ENCODE results near the gene BEX1. TPM values are rescaled to one million over a fixed set of nuclear protein-coding genes. Genes with fewer than 3 reads are reported as not detected.

Gene BEX1
- total and polyA plus RNA-seq, 7 experiments from 2014 or later = 0.25 to 1.5 (median 0.49) TPM; not detected in 2

- no peaks in the 10 kb centered on the region for H3K4me1 ChIP-seq (ENCODE audit: control insufficient read depth in 2 of 2, insufficient read depth in 2 of 2, low read length in 2 of 2)
- H3K36me3 ChIP-seq (ENCODE audit: control insufficient read depth in 2 of 3, insufficient read depth in 3 of 3, low read length in 3 of 3) = no peaks in the 10 kb centered on the region
- H3K4me3 ChIP-seq (ENCODE audit: low read length) = no peak overlapping the region
- no peak overlapping the region for H3K27ac Mint-ChIP-seq
- ChIA-PET CTCF (no interaction called here), POLR2A (no interaction called here)
- intact Hi-C loops (cut with micrococcal nuclease) = no loop called here
- H3K9me3 ChIP-seq (ENCODE audit: control insufficient read depth in 2 of 3, low read length in 3 of 3) = no peaks in the 10 kb centered on the region
- H3K36me3 Mint-ChIP-seq = no peaks in the 10 kb centered on the region
- H3K9me3 Mint-ChIP-seq = no peaks in the 10 kb centered on the region
- H3K27ac ChIP-seq (ENCODE audit: low read depth, low read length) = no peak overlapping the region
- no peaks in the 10 kb centered on the region for H3K27me3 ChIP-seq (ENCODE audit: control insufficient read depth in 2 of 2, insufficient read depth in 2 of 2, low read length in 2 of 2)
- DNase-seq (no peak), ATAC-seq (no peak)
- no peaks in the 10 kb centered on the region for H3K27me3 Mint-ChIP-seq
- H3K4me3 Mint-ChIP-seq = no peak overlapping the region
- no peaks in the 10 kb centered on the region for H3K4me1 Mint-ChIP-seq
Observed at GRCh38 chrX:103017542-103017941, 46.4 kb downstream of the BEX1 start.

GRCh38 chrX:103012945-103013344 is 51.0 kb downstream of the BEX1 start:
- Mint-ChIP-seq H3K4me1 (no peaks in the 10 kb centered on the region), H3K9me3 (no peaks in the 10 kb centered on the region), H3K27ac (no peak overlapping the region), H3K36me3 (no peaks in the 10 kb centered on the region), H3K27me3 (no peaks in the 10 kb centered on the region), H3K4me3 (no peak overlapping the region)
- Histone ChIP-seq H3K4me1 (ENCODE audit: control insufficient read depth in 2 of 2, insufficient read depth in 2 of 2, low read length in 2 of 2) (no peaks in the 10 kb centered on the region), H3K4me3 (ENCODE audit: low read length) (no peak overlapping the region), H3K27ac (ENCODE audit: low read depth, low read length) (no peak overlapping the region), H3K9me3 (ENCODE audit: control insufficient read depth in 2 of 3, low read length in 3 of 3) (no peaks in the 10 kb centered on the region), H3K36me3 (ENCODE audit: control insufficient read depth in 2 of 3, insufficient read depth in 3 of 3, low read length in 3 of 3) (no peaks in the 10 kb centered on the region), H3K27me3 (ENCODE audit: control insufficient read depth in 2 of 2, insufficient read depth in 2 of 2, low read length in 2 of 2) (no peaks in the 10 kb centered on the region)
- DNase-seq (no peak), ATAC-seq (no peak)
- intact Hi-C loops (cut with micrococcal nuclease) = no loop called here
- POLR2A ChIA-PET = no interaction called here
- CTCF ChIA-PET = no interaction called here

Other genes with a start within 250 kb of the BEX1 start
- gene RAB40AL, start 126.9 kb downstream of the BEX1 start, total RNA-seq = under 1 TPM in 3 of 5 experiments, not detected in 2; 0.37 to 0.48 (median 0.46) TPM
- gene RAB40AL, start 126.9 kb downstream of the BEX1 start, polyA plus RNA-seq = not detected
- not detected for gene NXF3, start 29.0 kb upstream of the BEX1 start, total RNA-seq
- not detected for gene NXF3, start 29.0 kb upstream of the BEX1 start, polyA plus RNA-seq
- 10 to 100 TPM in 4 of 5 experiments, 1 to 10 TPM in 1; 8.8 to 51.2 (median 41.1) TPM for gene BEX4, start 150.9 kb upstream of the BEX1 start, total RNA-seq
- 100 to 1,000 TPM in 1 of 2 donors, 10 to 100 TPM in 1; 94.7 to 120 TPM for gene BEX4, start 150.9 kb upstream of the BEX1 start, polyA plus RNA-seq
- gene TCEAL8, start 191.0 kb upstream of the BEX1 start, total RNA-seq = 10 to 100 TPM; 12.2 to 35.0 (median 33.2) TPM
- 10 to 100 TPM; 71.4 to 82.3 TPM for gene TCEAL8, start 191.0 kb upstream of the BEX1 start, polyA plus RNA-seq
- not detected for gene TCEAL5, start 212.6 kb upstream of the BEX1 start, total RNA-seq
- not detected for gene TCEAL5, start 212.6 kb upstream of the BEX1 start, polyA plus RNA-seq
- gene BEX2, start 246.8 kb upstream of the BEX1 start, total RNA-seq = 10 to 100 TPM in 4 of 5 experiments, 1 to 10 TPM in 1; 4.8 to 48.5 (median 42.1) TPM
- gene BEX2, start 246.8 kb upstream of the BEX1 start, polyA plus RNA-seq = 100 to 1,000 TPM in 1 of 2 donors, 10 to 100 TPM in 1; 92.5 to 126 TPM

All from naive thymus-derived CD4-positive, alpha-beta T cell (primary cell).